Activated CD8-positive, alpha-beta T cell treated with anti-CD3 and anti-CD28 coated beads, Interleukin-2, amount 10 ng/mL, durations not matched to agents 7 days and 5 days (primary cell): Measurements from ENCODE around the gene RMI2. TPM values are rescaled to one million over a fixed set of nuclear protein-coding genes. Genes with fewer than 3 reads are reported as not detected.

ENCODE experiments used
- ATAC-seq: fragments of 150-1000 bp; cut with Tn5 transposase; one replicate; pipeline ENCODE4 v1.10.0; 2021; ENCODE audit warnings: moderate library complexity
- CTCF ChIA-PET: fragments of 350-600 bp; sonication (Branson Sonifier 250); formaldehyde crosslinking; loops from one replicate; lab custom pipeline; 2021; ENCODE audit warnings: antibody characterized with exemption; lab: Charles Lee
- POLR2A ChIA-PET: fragments of 350-600 bp; sonication (Branson Sonifier 250); formaldehyde crosslinking; loops from one replicate; lab custom pipeline; 2021; ENCODE audit warnings: antibody characterized with exemption; lab: Charles Lee
- DNase-seq: peaks from one replicate; pipeline ENCODE4 v3.0.0-alpha.2; 2020
- H3K27ac Mint-ChIP-seq: one replicate; pipeline ENCODE4 v1.8.0; 2021; ENCODE audit warnings: mild to moderate bottlenecking, mixed read lengths
- H3K27me3 Mint-ChIP-seq: one replicate; pipeline ENCODE4 v1.8.0; 2021; ENCODE audit warnings: low read depth, mixed read lengths
- H3K36me3 Mint-ChIP-seq: one replicate; pipeline ENCODE4 v1.8.0; 2021; ENCODE audit warnings: low read depth, mixed read lengths
- H3K4me1 Mint-ChIP-seq: one replicate; pipeline ENCODE4 v1.8.0; 2021; ENCODE audit warnings: low read depth, mixed read lengths
- H3K4me3 Mint-ChIP-seq: one replicate; pipeline ENCODE4 v1.8.0; 2021; ENCODE audit warnings: mild to moderate bottlenecking, mixed read lengths
- H3K9me3 Mint-ChIP-seq: one replicate; pipeline ENCODE4 v1.8.0; 2022; ENCODE audit warnings: mixed read lengths; ENCODE audit not compliant: insufficient read depth
- total RNA-seq, 2 experiments: library from RNA; stranded (reverse); gene quantifications; one replicate each; pipeline ENCODE4 v1.2.3, GENCODE V29; 2021

Gene RMI2
- total RNA-seq, 2 experiments from 2014 or later = 65.6 to 67.0 TPM

DNA sequence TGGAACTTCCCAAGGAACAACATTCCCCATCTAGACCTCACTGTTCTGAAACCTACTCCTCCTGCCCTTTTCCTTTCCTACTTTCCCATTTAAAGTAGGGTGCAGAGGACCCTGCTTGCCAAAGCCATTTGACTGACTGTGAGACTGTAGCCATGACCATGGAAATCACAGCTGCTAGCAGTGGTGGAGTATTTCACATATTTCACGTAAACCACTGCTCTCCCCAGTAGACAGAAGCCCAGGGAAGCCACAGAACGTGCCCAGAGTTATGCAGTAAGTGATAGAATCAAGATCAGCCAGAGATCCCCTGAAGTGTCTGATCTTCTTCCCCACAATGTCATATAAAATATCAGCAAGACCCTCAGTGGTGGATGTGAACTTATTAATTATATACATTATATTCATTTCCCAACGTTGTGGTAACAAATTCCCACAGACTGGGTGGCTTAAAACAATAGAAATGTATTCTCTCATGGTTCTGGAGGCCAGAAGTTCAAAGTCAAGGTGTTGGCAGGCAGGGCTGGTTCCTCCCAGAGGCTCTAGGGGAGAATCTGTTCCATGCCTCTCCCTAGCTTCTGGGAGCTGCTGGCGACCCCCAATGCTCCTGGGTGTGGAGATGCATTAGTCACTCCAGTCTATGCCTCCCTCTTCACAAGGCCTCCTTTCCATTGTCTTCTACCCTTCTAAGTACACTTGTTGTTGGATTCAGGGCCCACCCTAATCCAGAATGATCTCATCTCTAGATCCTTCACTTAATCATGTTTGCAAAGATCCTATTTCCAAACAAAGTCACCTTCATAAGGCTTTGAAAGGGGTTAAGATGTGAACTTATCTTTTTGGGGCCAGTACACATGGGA, 43.4 kb upstream of the RMI2 start:
- Mint-ChIP-seq H3K27me3 (no peaks in the 10 kb centered on the region), H3K36me3 (no peaks in the 10 kb centered on the region), H3K9me3 (no peaks in the 10 kb centered on the region), H3K4me1 (peaks cover 44% of the 10 kb centered on the region), H3K4me3 (no peak overlapping the region), H3K27ac (no peak overlapping the region)
- ATAC-seq = no peak
- DNase-seq = no peak
- ChIA-PET CTCF (interaction anchor here (1.6 kb wide), 1 partner anchor 46 kb away, joined by 5 read pairs; the partner anchor contains the start of gene SOCS1), POLR2A (no interaction called here)

DNA sequence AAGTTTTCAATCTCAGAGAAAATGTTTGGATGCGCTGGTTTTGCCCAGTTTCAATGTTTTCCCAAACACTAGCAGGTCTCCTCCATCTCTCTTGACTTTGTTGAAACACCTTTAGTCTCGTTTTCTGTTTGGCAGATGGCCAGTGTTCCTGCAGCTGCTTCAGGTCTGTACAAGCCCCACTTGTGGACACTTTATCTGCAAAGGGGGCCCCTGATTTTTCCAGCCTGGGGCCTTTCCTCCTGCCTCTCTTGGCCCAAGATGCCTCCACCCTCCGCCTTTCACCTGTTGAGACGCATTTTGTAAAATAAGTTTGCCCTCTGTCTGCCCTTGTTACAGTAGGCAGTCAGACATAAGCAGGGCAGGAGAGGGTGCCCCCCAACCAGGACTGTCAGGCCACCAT, 42.3 kb upstream of the RMI2 start:
- ChIA-PET CTCF (interaction anchor here (1.6 kb wide), 1 partner anchor 47 kb away, joined by 5 read pairs; the partner anchor contains the start of gene SOCS1), POLR2A (no interaction called here)
- no peak for ATAC-seq
- Mint-ChIP-seq H3K27ac (no peak overlapping the region), H3K9me3 (no peaks in the 10 kb centered on the region), H3K36me3 (no peaks in the 10 kb centered on the region), H3K27me3 (peaks cover 3% of the 10 kb centered on the region), H3K4me1 (peaks cover 44% of the 10 kb centered on the region), H3K4me3 (no peak overlapping the region)
- no peak for DNase-seq

DNA sequence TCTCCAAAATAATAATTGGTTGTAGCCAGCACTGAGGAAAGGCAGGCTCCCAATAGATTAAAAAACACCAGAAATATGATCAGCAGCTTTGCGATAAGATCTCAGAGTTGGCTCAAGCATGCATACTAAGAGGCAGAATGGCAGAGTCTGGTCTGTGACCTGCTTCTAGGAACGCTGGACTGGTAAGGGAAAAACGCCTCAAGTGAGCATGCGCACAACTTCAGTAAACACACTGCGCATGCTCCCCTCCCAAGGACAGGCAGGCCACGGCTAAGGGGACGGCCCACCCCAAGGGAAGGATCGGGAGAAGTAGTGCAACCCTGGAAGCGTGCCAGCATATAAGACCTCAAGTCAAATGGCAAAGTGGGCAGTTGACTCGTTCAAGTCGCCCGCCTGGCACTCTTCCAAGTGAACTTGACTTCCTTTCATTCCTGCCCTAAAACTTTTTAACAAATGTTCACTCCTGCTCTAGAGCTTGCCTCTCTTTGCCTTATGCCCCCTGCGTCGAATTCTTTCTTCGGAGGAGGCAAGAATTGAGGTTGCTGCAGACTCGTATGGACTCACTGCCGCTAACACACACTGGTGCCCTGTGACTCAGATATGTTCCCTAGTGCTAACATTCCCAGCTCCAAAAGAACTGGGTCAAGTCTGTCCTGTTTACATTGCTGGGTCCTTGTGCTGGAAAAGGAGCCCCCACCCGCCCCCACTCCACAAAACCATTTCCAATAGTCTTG, 41.7 kb upstream of the RMI2 start:
- ChIA-PET CTCF (interaction anchor here (1.6 kb wide), 1 partner anchor 48 kb away, joined by 5 read pairs; the partner anchor contains the start of gene SOCS1), POLR2A (no interaction called here)
- H3K27ac Mint-ChIP-seq = no peak overlapping the region
- H3K27me3 Mint-ChIP-seq = peaks cover 3% of the 10 kb centered on the region
- peaks cover 44% of the 10 kb centered on the region for H3K4me1 Mint-ChIP-seq
- no peaks in the 10 kb centered on the region for H3K9me3 Mint-ChIP-seq
- ATAC-seq (no peak), DNase-seq (no peak)
- H3K36me3 Mint-ChIP-seq = no peaks in the 10 kb centered on the region
- H3K4me3 Mint-ChIP-seq = no peak overlapping the region

DNA sequence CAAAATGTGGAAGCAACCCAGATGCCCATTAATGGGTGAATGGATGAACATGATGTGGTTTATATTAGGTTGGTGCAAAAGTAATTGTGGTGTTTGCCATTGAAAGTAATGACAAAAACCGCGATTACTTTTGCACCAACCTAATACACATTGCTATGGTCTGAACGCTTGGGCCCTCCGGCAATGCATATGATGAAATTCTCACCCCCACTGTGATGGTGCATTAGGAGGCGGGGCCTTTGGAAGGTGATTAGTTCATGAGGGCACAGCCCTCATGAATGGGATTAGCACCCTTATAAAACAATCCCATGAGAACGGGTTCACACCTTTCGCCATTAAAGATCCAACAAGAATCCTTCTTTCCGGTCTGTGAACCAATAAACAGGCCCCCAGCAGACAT, 38.9 kb upstream of the RMI2 start:
- peaks cover 58% of the 10 kb centered on the region for H3K4me1 Mint-ChIP-seq
- ChIA-PET CTCF (no interaction called here), POLR2A (no interaction called here)
- DNase-seq = no peak
- H3K36me3 Mint-ChIP-seq = no peaks in the 10 kb centered on the region
- H3K27ac Mint-ChIP-seq = no peak overlapping the region
- H3K9me3 Mint-ChIP-seq = no peaks in the 10 kb centered on the region
- peaks cover 3% of the 10 kb centered on the region for H3K27me3 Mint-ChIP-seq
- no peak overlapping the region for H3K4me3 Mint-ChIP-seq
- no peak for ATAC-seq

DNA sequence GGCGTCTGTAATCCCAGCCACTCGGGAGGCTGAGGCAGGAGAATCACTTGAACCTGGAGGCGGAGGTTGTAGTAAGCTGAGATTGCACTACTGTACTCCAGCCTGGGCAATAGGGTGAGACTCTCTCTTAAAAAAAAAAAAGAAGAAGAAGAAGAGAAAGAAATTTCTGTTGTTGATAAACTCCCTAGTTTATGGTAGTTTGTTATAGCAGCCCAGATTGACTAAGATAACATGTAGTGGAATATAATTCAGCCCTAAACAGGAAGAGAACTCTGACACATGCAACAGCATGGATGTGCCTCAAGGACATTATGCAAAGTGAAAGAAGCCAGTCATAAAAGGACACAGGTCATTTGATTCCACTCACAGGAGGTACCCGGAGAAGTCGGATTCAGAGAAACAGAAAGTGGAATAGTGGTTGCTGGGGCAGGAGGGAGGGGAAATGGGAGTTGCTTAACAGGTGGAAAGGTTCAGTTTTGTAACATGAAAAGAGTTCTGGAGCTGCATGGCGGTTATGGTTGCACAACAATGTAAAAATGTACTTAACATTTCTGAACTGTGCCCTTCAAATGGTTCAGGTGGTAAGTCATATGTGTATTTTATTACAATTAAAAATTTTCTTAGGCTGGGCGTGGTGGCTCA, 38.1 kb upstream of the RMI2 start:
- Mint-ChIP-seq H3K27me3 (peaks cover 3% of the 10 kb centered on the region), H3K4me1 (peaks cover 61% of the 10 kb centered on the region), H3K9me3 (no peaks in the 10 kb centered on the region), H3K4me3 (no peak overlapping the region), H3K36me3 (no peaks in the 10 kb centered on the region), H3K27ac (no peak overlapping the region)
- CTCF ChIA-PET = interaction anchor here (1.5 kb wide), 1 partner anchor 9 kb away, joined by 3 read pairs; no protein-coding TSS in a partner anchor
- ATAC-seq (no peak), DNase-seq (no peak)
- POLR2A ChIA-PET = no interaction called here

DNA sequence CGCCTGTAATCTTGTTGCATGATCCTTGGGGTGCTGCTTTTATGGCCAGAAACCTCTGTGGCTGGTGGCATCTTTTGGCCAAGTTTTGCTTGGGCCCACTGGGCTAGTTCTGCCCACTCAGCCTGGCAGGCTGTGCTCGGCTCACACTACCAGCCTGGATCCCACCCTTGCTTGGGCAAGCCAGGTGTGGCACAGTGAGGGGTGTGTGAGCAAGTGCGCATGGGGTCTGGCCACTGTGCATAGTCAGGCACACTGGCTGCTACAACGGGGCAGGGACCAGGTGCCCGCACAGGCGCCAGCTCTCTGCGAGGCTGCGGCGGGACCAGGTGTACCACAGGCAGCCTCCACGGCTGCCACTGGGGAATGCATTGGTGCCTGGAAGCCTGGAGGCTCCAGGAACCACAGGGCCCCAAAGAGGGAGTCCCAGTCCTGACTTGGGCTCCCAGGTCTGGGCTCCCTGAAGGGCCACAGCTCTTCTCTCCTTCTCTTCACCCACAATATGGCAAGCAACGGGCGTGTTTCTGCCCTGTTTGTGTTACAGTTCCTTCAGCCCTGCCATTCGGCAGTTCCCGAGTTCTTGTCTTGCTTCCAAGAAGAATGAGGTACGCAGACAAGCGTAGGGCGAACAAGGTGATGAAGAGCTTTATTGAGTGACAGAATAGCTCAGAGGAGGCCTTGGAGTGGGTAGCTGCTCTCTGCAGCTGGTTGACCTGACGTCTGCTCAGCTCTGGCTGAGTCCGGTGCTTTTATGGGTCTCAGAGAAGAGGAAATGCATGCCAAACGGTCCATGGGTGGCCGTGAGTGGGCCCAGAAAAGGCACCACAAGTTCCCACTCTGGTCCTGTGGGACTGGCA, 37.4 kb upstream of the RMI2 start:
- DNase-seq = no peak
- Mint-ChIP-seq H3K9me3 (no peaks in the 10 kb centered on the region), H3K4me1 (peaks cover 68% of the 10 kb centered on the region), H3K36me3 (no peaks in the 10 kb centered on the region), H3K4me3 (no peak overlapping the region), H3K27me3 (peaks cover 3% of the 10 kb centered on the region), H3K27ac (peak overlapping the region; percentile 52)
- ChIA-PET CTCF (interaction anchor here (1.5 kb wide), 1 partner anchor 10 kb away, joined by 3 read pairs; no protein-coding TSS in a partner anchor), POLR2A (interaction anchor here (0.7 to 0.9 kb wide), 2 partner anchors 21 to 80 kb away, joined by 3 to 4 read pairs; no protein-coding TSS in a partner anchor)
- ATAC-seq = no peak

DNA sequence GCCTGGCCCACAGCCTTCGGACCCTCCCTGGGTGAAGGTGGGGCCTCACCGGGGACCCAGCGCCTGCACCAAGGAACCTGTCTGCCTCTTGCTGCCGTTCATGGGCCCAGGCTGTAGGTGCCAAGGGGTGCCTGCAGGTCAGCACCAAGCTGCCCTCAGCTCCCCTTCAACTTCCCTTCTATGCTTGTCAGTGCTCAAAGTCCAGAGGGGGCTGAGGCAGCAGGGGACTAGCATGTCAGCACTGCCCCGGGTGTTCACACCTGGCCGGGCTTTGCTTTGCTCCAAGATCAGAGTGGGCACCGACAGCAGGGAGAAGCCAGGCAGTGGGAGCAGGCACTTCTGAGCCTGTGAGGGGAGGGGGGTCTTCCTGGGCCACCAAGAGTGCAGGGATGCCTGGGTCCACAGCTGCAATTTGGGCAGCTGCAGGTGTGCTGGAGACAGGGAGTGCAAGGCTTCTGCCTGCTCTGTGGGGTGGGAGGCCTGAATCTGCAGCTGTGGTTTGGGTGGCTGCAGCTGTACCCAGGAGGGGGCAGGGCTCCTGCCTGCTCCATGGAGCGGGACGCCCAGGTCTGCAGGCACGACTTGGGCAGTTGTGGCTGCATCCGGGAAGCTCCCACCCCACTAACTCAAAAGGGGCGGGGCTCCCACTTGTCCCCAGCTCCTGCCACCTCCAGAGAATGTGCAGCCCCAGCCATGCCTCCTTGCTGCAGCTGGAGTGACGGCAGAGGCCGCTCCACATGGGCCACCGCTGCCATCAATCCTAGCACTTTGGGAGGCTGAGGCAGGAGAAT, 36.6 kb upstream of the RMI2 start:
- POLR2A ChIA-PET = interaction anchor here (0.7 to 0.9 kb wide), 2 partner anchors 20 to 81 kb away, joined by 3 to 4 read pairs; no protein-coding TSS in a partner anchor
- Mint-ChIP-seq H3K4me1 (peaks cover 71% of the 10 kb centered on the region), H3K27me3 (peaks cover 3% of the 10 kb centered on the region)

DNA sequence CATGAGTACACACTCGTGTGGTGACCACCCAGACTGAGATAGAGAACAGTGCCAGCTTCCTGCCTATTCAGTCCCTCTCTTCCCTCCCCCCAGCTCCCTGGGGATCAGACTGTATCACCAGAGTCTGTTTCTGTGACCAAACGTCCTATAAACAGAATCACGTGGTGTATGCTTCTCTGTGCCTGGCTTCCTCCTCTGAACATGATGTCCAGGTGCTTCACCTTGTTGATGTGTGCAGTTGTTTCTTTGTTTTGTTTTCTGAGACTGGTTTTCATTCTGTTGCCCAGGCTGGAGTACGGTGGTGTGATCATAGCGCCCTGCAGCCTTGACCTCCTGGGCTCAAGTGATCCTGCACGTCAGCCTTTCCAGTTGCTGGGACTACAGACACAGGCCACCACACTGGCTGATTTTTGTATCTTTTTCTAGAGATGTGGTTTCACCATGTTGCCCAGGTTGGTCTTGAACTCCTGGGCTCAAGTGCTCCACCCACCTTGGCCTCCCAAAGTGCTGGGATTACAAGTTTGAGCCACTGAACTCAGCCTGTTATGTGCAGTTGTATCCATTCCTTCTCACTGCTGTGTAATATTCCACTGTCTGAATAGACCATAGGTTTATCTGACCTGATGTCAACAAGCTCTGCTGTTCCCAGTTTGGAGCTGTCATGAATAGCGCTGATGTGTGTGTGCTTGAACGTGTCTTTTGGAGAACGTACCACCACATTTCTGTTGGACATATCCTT, 35.2 kb upstream of the RMI2 start:
- Mint-ChIP-seq H3K4me3 (no peak overlapping the region), H3K9me3 (no peaks in the 10 kb centered on the region), H3K27ac (peak overlapping the region; percentile 98), H3K4me1 (peaks cover 84% of the 10 kb centered on the region), H3K36me3 (no peaks in the 10 kb centered on the region), H3K27me3 (peaks cover 3% of the 10 kb centered on the region)
- CTCF ChIA-PET = interaction anchor here (1.0 to 2.8 kb wide), 4 partner anchors 44 to 347 kb away, joined by 4 to 15 read pairs (median 7); partner anchors contain the start of gene SOCS1
- POLR2A ChIA-PET = interaction anchor here (0.5 to 3.4 kb wide), 6 partner anchors 13 to 235 kb away, joined by 3 to 23 read pairs (median 6); partner anchors contain the start of gene SOCS1
- DNase-seq (no peak), ATAC-seq (no peak)

More for the DNA sequence above, 36.6 kb upstream of the RMI2 start:
- Mint-ChIP-seq H3K27ac (peak overlapping the region; percentile 74), H3K36me3 (no peaks in the 10 kb centered on the region), H3K9me3 (no peaks in the 10 kb centered on the region), H3K4me3 (no peak overlapping the region)
- peak; percentile 9 for ATAC-seq
- CTCF ChIA-PET = no interaction called here
- no peak for DNase-seq

DNA sequence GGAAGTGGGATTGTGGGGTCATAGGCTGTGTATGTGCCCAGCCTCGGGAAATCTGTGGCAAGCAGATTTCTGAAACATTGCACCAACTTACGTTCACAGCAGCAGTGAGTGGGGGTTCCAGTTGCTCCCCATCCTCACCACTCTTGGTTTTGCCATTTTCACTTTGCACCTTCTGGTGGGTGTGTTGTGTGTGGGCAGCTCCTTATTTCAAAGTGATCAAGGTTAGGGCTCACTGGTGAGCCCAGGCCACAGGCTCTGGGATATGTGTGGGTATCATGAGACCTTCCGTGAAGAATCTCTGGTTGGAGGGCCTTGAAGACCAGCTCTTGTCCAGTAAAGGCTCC, 34.7 kb upstream of the RMI2 start:
- ATAC-seq (no peak), DNase-seq (no peak)
- Mint-ChIP-seq H3K27ac (peak overlapping the region; percentile 98), H3K9me3 (no peaks in the 10 kb centered on the region), H3K4me3 (peak overlapping the region; percentile 59), H3K36me3 (no peaks in the 10 kb centered on the region), H3K27me3 (peaks cover 3% of the 10 kb centered on the region), H3K4me1 (peaks cover 84% of the 10 kb centered on the region)
- POLR2A ChIA-PET = interaction anchor here (0.5 to 3.4 kb wide), 9 partner anchors 13 to 235 kb away, joined by 3 to 23 read pairs (median 3); partner anchors contain the start of genes PRM3 and SOCS1
- CTCF ChIA-PET = interaction anchor here (1.0 to 2.8 kb wide), 4 partner anchors 44 to 347 kb away, joined by 4 to 15 read pairs (median 7); partner anchors contain the start of gene SOCS1
